NB4 (cell line): Measurements from ENCODE around the gene SH3PXD2A.

Experiments used
- DNase-seq: peaks from one replicate; pipeline ENCODE4 v3.0.0; 2010; ENCODE audit warnings: low read depth
- H3K4me3 ChIP-seq: one replicate; pipeline ENCODE4 v1.5.1; 2011; ENCODE audit warnings: mild to moderate bottlenecking, low read depth, low read length, moderate library complexity
- CTCF ChIP-seq: IDR thresholded peaks from one replicate; pipeline ENCODE4 v1.5.1; 2012; ENCODE audit warnings: low read depth, low read length
- MAX ChIP-seq: IDR thresholded peaks from 2 replicates; pipeline ENCODE4 v1.6.1; 2011; ENCODE audit warnings: low read depth, low read length
- MYC ChIP-seq: IDR thresholded peaks from 2 replicates; pipeline ENCODE4 v1.6.1; 2011; ENCODE audit warnings: low read depth, low read length
- POLR2A ChIP-seq: IDR thresholded peaks from 2 replicates; pipeline ENCODE4 v1.6.1; 2011; ENCODE audit warnings: mild to moderate bottlenecking; ENCODE audit not compliant: insufficient read length; ENCODE audit errors: extremely low read depth

The SH3PXD2A gene

GRCh38 chr10:103676851-103677417, 178.4 kb downstream of the SH3PXD2A start:
- no peak for TF ChIP-seq POLR2A
- TF ChIP-seq MAX = no peak
- no peak for TF ChIP-seq MYC
- no peak for TF ChIP-seq CTCF
- no peak overlapping the region for H3K4me3 ChIP-seq
- DNase-seq = no peak

- TF ChIP-seq MYC (no peak), MAX (no peak), CTCF (no peak), POLR2A (no peak)
- no peak overlapping the region for H3K4me3 ChIP-seq
- no peak for DNase-seq
Measured at GRCh38 chr10:103676058-103676785, 179.2 kb downstream of the SH3PXD2A start.

GRCh38 chr10:103673606-103674005, 181.8 kb downstream of the SH3PXD2A start:
- no peak for DNase-seq
- H3K4me3 ChIP-seq = no peak overlapping the region
- TF ChIP-seq CTCF = no peak

DNA sequence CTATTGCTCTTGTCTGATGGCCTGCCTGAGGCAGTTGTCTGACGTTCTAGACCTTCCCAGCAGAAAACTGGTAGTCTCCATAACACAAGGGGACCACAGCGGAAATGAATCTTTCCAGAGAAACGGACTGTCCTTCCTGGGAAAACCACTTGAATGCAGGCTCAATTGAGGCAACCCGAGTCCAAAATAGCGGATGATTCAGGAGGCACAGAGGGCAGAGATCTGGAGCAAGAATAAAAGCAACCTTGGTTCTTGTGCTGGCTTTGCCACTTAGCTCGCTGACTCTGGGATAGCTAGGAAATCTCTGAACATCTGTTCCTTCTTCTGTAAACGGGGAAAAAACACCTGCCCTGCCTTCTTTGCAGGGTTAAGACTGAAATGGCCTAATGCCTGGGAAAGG, 183.0 kb downstream of the SH3PXD2A start:
- H3K4me3 ChIP-seq = no peak overlapping the region
- DNase-seq = no peak
- TF ChIP-seq CTCF (no peak), MYC (no peak), MAX (no peak), POLR2A (no peak)

DNA sequence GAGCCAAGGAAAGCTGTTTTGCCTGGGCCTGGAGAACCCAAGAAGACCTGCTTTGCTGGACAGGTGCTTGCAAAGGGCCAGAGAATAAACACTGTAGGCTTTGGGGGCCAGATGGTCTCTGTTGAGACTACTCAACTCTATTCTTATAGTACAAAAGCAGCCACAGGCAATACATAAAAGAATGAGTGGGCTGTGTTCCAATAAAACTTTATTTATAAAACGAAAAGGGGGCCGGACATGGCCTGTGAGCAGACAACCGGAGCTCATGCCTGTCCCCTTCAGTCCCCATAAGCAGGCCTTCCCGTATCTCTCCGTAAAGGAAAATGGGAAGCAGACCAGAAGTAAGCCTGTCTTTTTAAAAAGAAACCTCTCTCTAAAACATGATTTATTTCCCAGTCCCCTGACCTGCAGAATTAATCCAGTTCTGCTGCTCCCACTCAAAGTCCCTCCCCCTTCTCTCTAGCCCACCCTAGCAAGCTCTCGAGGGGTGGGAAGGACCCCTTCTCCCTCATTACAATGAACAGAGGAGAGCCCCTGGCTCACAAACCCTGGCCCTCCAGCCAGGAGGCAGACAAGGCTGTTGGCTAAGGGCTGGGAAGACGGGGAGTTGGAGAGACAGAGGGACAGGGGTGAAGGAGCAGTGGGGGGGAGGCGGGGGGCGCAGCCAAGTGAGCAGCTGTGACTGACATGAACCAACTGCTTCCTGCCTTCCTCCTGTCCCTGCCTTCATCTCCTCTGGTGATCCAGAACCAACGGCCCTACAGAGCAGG, 184.1 kb downstream of the SH3PXD2A start:
- no peak overlapping the region for H3K4me3 ChIP-seq
- TF ChIP-seq POLR2A (no peak), CTCF (no peak), MYC (no peak), MAX (no peak)
- DNase-seq = no peak
